Right lobe of liver (tissue), 6 donors: ENCODE data around the gene NDE1. TPM values are rescaled to one million over a fixed set of nuclear protein-coding genes. Genes with fewer than 3 reads are reported as not detected.
"Not testable (repeated sequence)": the region's sequence is repeated elsewhere in the genome, so short reads cannot be mapped to it uniquely, and the experiment has no call there.

Experiments used
- ATAC-seq, 4 donors: fragments of 200-7000 bp; cut with Tn5 transposase; one replicate each; pipeline ENCODE4 v1.9.1; 2020; ENCODE audit warnings: mild to moderate bottlenecking in 4 of 4, moderate library complexity in 4 of 4
- DNase-seq, 3 donors: peaks; one replicate each; pipeline ENCODE4 v3.0.0-alpha.2; 2020
- H3K27ac ChIP-seq, 3 donors: fragments of 200-600 bp; one replicate each; pipeline ENCODE4 v1.8.0; 2022
- H3K27me3 ChIP-seq, 2 donors: fragments of 200-600 bp; one replicate each; pipeline ENCODE4 v1.8.0; 2022
- H3K36me3 ChIP-seq, 4 donors: fragments of 200-600 bp; sonication (generic) in 1 of 4; one replicate each; pipeline versions ENCODE4 v1.5.1 to v1.8.0; 2017 to 2022; ENCODE audit warnings: control low read depth in 1 of 4
- H3K4me1 ChIP-seq, 4 donors: fragments of 200-600 bp; sonication (generic) in 1 of 4; one replicate each; pipeline versions ENCODE4 v1.5.1 to v1.8.0; 2017 to 2022; ENCODE audit warnings: control low read depth in 1 of 4
- H3K4me3 ChIP-seq, 3 donors: fragments of 200-600 bp; one replicate each; pipeline ENCODE4 v1.8.0; 2022
- H3K9me3 ChIP-seq, 4 donors: fragments of 200-600 bp; sonication (generic) in 1 of 4; one replicate each; pipeline versions ENCODE4 v1.5.1 to v1.8.0; 2017 to 2022; ENCODE audit warnings: control low read depth in 1 of 4
- CTCF ChIP-seq, 4 donors: fragments of 200-600 bp in 3 of 4; fragments of 450-650 bp in 1 of 4; IDR thresholded peaks; one replicate each; pipeline versions ENCODE4 v1.5.1 to v1.8.0; 2016 to 2022; ENCODE audit warnings: antibody characterized with exemption in 4 of 4, mild to moderate bottlenecking in 2 of 4
- POLR2A ChIP-seq: fragments of 450-650 bp; IDR thresholded peaks from one replicate; pipeline ENCODE4 v1.6.1; 2017; ENCODE audit warnings: antibody characterized with exemption, mild to moderate bottlenecking
- WGBS: methylation state at CpG from one replicate; pipeline ENCODE4 v1.1.6; 2018; ENCODE audit warnings: low coverage, low lambda C conversion rate; ENCODE audit not compliant: insufficient coverage; ENCODE audit errors: missing lambda C conversion rate; 5-methylcytosine and 5-hydroxymethylcytosine counted together
- intact Hi-C, 2 donors: fragments of 100-400 bp; cut with DNase I; formaldehyde crosslinking; loops; one replicate each; pipeline versions ENCODE4 v1.11.2 to v1.14.1; 2022
- total RNA-seq, 6 experiments: library from RNA; depleted of rRNA in 2 of 6; stranded (reverse); fragments of >200 nt in 2 of 6; fragmentation: NEBNext Ultra II Directional in 3 of 6; extraction: Animal tissue kit (Norgen Biotek cat#: 25700) in 3 of 6; gene quantifications; one replicate each; pipeline versions ENCODE4 v1.1.0 to v1.2.4, GENCODE V29; 2016 to 2023
- donor health status: DM: no; HTN: yes; CAD: no.
- donor health status: DM: no; HTN: no; CAD: no.
- donor health status: DM: no; HTN: no; CAD: no.
- donor health status: DM: no; HTN: yes; CAD: no.
- donor health status: DM: no; HTN: yes; CAD: no.

NDE1 gene
- total RNA-seq, 6 experiments from 2014 or later = 3.6 to 10.2 (median 6.9) TPM

GRCh38 chr16:15652293-15653001 is 2.4 kb downstream of the NDE1 start:
- no peak overlapping the region for H3K27ac ChIP-seq
- H3K27me3 ChIP-seq = no peaks in the 10 kb centered on the region
- no peaks in the 10 kb centered on the region for H3K9me3 ChIP-seq
- DNase-seq (no peak), ATAC-seq (no peak)
- intact Hi-C loops = no loop called here
- no peaks in the 10 kb centered on the region for H3K4me1 ChIP-seq
- no peaks in the 10 kb centered on the region for H3K36me3 ChIP-seq
- TF ChIP-seq POLR2A = no peak
- 84% methylated on average over 14 of the region's 14 CpGs for WGBS
- H3K4me3 ChIP-seq = no peak overlapping the region

GRCh38 chr16:15653227-15653626 is 3.2 kb downstream of the NDE1 start:
- Histone ChIP-seq H3K27ac (no peak overlapping the region), H3K27me3 (no peaks in the 10 kb centered on the region), H3K4me1 (no peaks in the 10 kb centered on the region), H3K9me3 (no peaks in the 10 kb centered on the region), H3K36me3 (no peaks in the 10 kb centered on the region), H3K4me3 (no peak overlapping the region)
- intact Hi-C loops = no loop called here
- peak in 1 of 4 donors; percentile 5 for ATAC-seq
- DNase-seq = no peak
- 19% methylated on average over 4 of the region's 4 CpGs for WGBS
- TF ChIP-seq POLR2A (no peak), CTCF (IDR thresholded peaks at IDR 0.05) (no peak)

- H3K9me3 ChIP-seq = no peaks in the 10 kb centered on the region
- H3K4me1 ChIP-seq = no peaks in the 10 kb centered on the region
- H3K36me3 ChIP-seq = no peaks in the 10 kb centered on the region
- TF ChIP-seq CTCF (IDR thresholded peaks at IDR 0.05) (no peak), POLR2A (no peak)
- DNase-seq (no peak), ATAC-seq (no peak)
- H3K4me3 ChIP-seq = no peak overlapping the region
- whole genome bisulfite sequencing = 78% methylated on average over 1 of the region's 2 CpGs
- H3K27ac ChIP-seq = no peak overlapping the region
- intact Hi-C loops = no loop called here
- H3K27me3 ChIP-seq = no peaks in the 10 kb centered on the region
Observed at GRCh38 chr16:15654591-15654990, 4.5 kb downstream of the NDE1 start.

- H3K4me3 ChIP-seq, ATAC-seq, H3K4me1 ChIP-seq, H3K36me3 ChIP-seq, H3K27ac ChIP-seq, DNase-seq, H3K27me3 ChIP-seq, H3K9me3 ChIP-seq, intact Hi-C loops: not testable (repeated sequence)
- 89% methylated on average over 1 of the region's 6 CpGs for WGBS
Observed at GRCh38 chr16:15655561-15655960, 5.5 kb downstream of the NDE1 start.

GRCh38 chr16:15658149-15658548 is 8.1 kb downstream of the NDE1 start:
- H3K4me3 ChIP-seq = no peak overlapping the region
- no peaks in the 10 kb centered on the region for H3K36me3 ChIP-seq
- H3K27me3 ChIP-seq = no peaks in the 10 kb centered on the region
- no peaks in the 10 kb centered on the region for H3K4me1 ChIP-seq
- 81% methylated on average over 3 of the region's 6 CpGs for WGBS
- DNase-seq (no peak), ATAC-seq (no peak)
- intact Hi-C loops = no loop called here
- no peaks in the 10 kb centered on the region for H3K9me3 ChIP-seq
- H3K27ac ChIP-seq = no peak overlapping the region
- TF ChIP-seq POLR2A = no peak

GRCh38 chr16:15658556-15658955 is 8.5 kb downstream of the NDE1 start:
- TF ChIP-seq POLR2A = no peak
- TF ChIP-seq CTCF (IDR thresholded peaks at IDR 0.05) = no peak
- H3K27ac ChIP-seq = no peak overlapping the region
- ATAC-seq = no peak
- H3K27me3 ChIP-seq = no peaks in the 10 kb centered on the region
- no peak for DNase-seq
- no peaks in the 10 kb centered on the region for H3K4me1 ChIP-seq
- H3K9me3 ChIP-seq = no peaks in the 10 kb centered on the region
- intact Hi-C loops = no loop called here
- no peak overlapping the region for H3K4me3 ChIP-seq
- no peaks in the 10 kb centered on the region for H3K36me3 ChIP-seq
- 92% methylated on average over 5 of the region's 5 CpGs for WGBS
